Neuron (in vitro differentiated cells): Measurements from ENCODE around the gene DPH7.

ENCODE experiments used
- H2AFZ ChIP-seq: one replicate; pipeline ENCODE4 v1.6.1; 2013; ENCODE audit warnings: low read depth, mild to moderate bottlenecking, inconsistent platforms, low read length, moderate library complexity
- H3K27me3 ChIP-seq: one replicate; pipeline ENCODE4 v1.6.1; 2013; ENCODE audit warnings: low read length; ENCODE audit not compliant: insufficient read depth
- H3K36me3 ChIP-seq: one replicate; pipeline ENCODE4 v1.6.1; 2013; ENCODE audit warnings: low read length; ENCODE audit not compliant: insufficient read depth
- H3K4me1 ChIP-seq: one replicate; pipeline ENCODE4 v1.6.1; 2013; ENCODE audit warnings: low read length; ENCODE audit not compliant: insufficient read depth
- H3K4me3 ChIP-seq: 2 replicates; pipeline ENCODE4 v1.5.1; 2013; ENCODE audit warnings: mild to moderate bottlenecking, low read length, moderate library complexity
- H3K9me3 ChIP-seq: one replicate; pipeline ENCODE4 v1.6.1; 2013; ENCODE audit warnings: low read length

Gene DPH7

GRCh38 chr9:137613738-137614523 lies 35.2 kb upstream of the DPH7 start:
- Histone ChIP-seq H2AFZ (no peak overlapping the region), H3K27me3 (no peaks in the 10 kb centered on the region), H3K36me3 (peaks cover 23% of the 10 kb centered on the region), H3K4me3 (no peak overlapping the region), H3K9me3 (no peaks in the 10 kb centered on the region), H3K4me1 (peaks cover 9% of the 10 kb centered on the region)

- H3K27me3 ChIP-seq: no peaks in the 10 kb centered on the region
- H3K36me3 ChIP-seq: peaks cover 23% of the 10 kb centered on the region
- no peak overlapping the region for H3K4me3 ChIP-seq
- peaks cover 9% of the 10 kb centered on the region for H3K4me1 ChIP-seq
- no peak overlapping the region for H2AFZ ChIP-seq
- H3K9me3 ChIP-seq: no peaks in the 10 kb centered on the region
Measured at GRCh38 chr9:137613259-137613658, 34.5 kb upstream of the DPH7 start.

- no peaks in the 10 kb centered on the region for H3K27me3 ChIP-seq
- H3K9me3 ChIP-seq: no peaks in the 10 kb centered on the region
- H3K4me1 ChIP-seq: peaks cover 5% of the 10 kb centered on the region
- H3K4me3 ChIP-seq: no peak overlapping the region
- H3K36me3 ChIP-seq: peaks cover 23% of the 10 kb centered on the region
- H2AFZ ChIP-seq: no peak overlapping the region
Measured at GRCh38 chr9:137612741-137613142, 34.0 kb upstream of the DPH7 start.

- H3K27me3 ChIP-seq: no peaks in the 10 kb centered on the region
- H3K9me3 ChIP-seq: no peaks in the 10 kb centered on the region
- H3K4me1 ChIP-seq: peaks cover 8% of the 10 kb centered on the region
- H2AFZ ChIP-seq: no peak overlapping the region
- H3K4me3 ChIP-seq: no peak overlapping the region
- H3K36me3 ChIP-seq: peaks cover 23% of the 10 kb centered on the region
Measured at GRCh38 chr9:137611623-137612609, 33.2 kb upstream of the DPH7 start.

GRCh38 chr9:137610944-137611343 lies 32.2 kb upstream of the DPH7 start:
- Histone ChIP-seq H2AFZ (no peak overlapping the region), H3K27me3 (no peaks in the 10 kb centered on the region), H3K9me3 (no peaks in the 10 kb centered on the region), H3K4me3 (no peak overlapping the region), H3K36me3 (peaks cover 15% of the 10 kb centered on the region), H3K4me1 (peaks cover 16% of the 10 kb centered on the region)

- H3K4me1 ChIP-seq: peaks cover 16% of the 10 kb centered on the region
- H3K36me3 ChIP-seq: no peaks in the 10 kb centered on the region
- H3K27me3 ChIP-seq: no peaks in the 10 kb centered on the region
- no peak overlapping the region for H2AFZ ChIP-seq
- H3K9me3 ChIP-seq: no peaks in the 10 kb centered on the region
- H3K4me3 ChIP-seq: no peak overlapping the region
Measured at GRCh38 chr9:137607141-137607857, 28.6 kb upstream of the DPH7 start.

- peaks cover 16% of the 10 kb centered on the region for H3K4me1 ChIP-seq
- H3K27me3 ChIP-seq: no peaks in the 10 kb centered on the region
- no peaks in the 10 kb centered on the region for H3K9me3 ChIP-seq
- H3K4me3 ChIP-seq: peak overlapping the region; percentile 86
- no peak overlapping the region for H2AFZ ChIP-seq
- H3K36me3 ChIP-seq: no peaks in the 10 kb centered on the region
Measured at GRCh38 chr9:137606734-137607138, 28.0 kb upstream of the DPH7 start.

GRCh38 chr9:137606005-137606621 lies 27.4 kb upstream of the DPH7 start:
- Histone ChIP-seq H3K27me3 (no peaks in the 10 kb centered on the region), H3K4me3 (peak overlapping the region; percentile 86), H3K4me1 (peaks cover 16% of the 10 kb centered on the region), H3K9me3 (no peaks in the 10 kb centered on the region), H2AFZ (peak overlapping the region; percentile 73), H3K36me3 (no peaks in the 10 kb centered on the region)

- H3K36me3 ChIP-seq: no peaks in the 10 kb centered on the region
- H3K4me3 ChIP-seq: peak within 1 kb of the TSS; percentile 86
- peaks cover 16% of the 10 kb centered on the region for H3K4me1 ChIP-seq
- no peaks in the 10 kb centered on the region for H3K9me3 ChIP-seq
- no peaks in the 10 kb centered on the region for H3K27me3 ChIP-seq
- H2AFZ ChIP-seq: peak within 1 kb of the TSS; percentile 73
Measured at GRCh38 chr9:137605121-137606004, 26.6 kb upstream of the DPH7 start, which contains the start of gene ARRDC1. Gene ARRDC1 (plus strand): TSS chr9:137605686. CDS start chr9:137605718, 32 bp downstream.

GRCh38 chr9:137604345-137605086 lies 25.8 kb upstream of the DPH7 start:
- Histone ChIP-seq H3K4me1 (peaks cover 16% of the 10 kb centered on the region), H3K9me3 (no peaks in the 10 kb centered on the region), H3K4me3 (peak overlapping the region; percentile 38), H3K36me3 (no peaks in the 10 kb centered on the region), H2AFZ (no peak overlapping the region), H3K27me3 (no peaks in the 10 kb centered on the region)

GRCh38 chr9:137603879-137604278 lies 25.2 kb upstream of the DPH7 start:
- H3K36me3 ChIP-seq: no peaks in the 10 kb centered on the region
- H3K4me3 ChIP-seq: no peak overlapping the region
- H3K27me3 ChIP-seq: no peaks in the 10 kb centered on the region
- H3K9me3 ChIP-seq: no peaks in the 10 kb centered on the region
- no peak overlapping the region for H2AFZ ChIP-seq
- H3K4me1 ChIP-seq: peaks cover 16% of the 10 kb centered on the region
